IMR-90 (cell line): ENCODE data around the gene CHTF8. TPM values are rescaled to one million over a fixed set of nuclear protein-coding genes. Genes with fewer than 3 reads are reported as not detected.

Experiments used
- polyA plus RNA-seq, 3 experiments: library from polyadenylated mRNA; depleted of rRNA; stranded (reverse); fragments of >200 nt; gene quantifications; 2 replicates each; pipeline ENCODE4 v1.2.3, GENCODE V29; 2012; ENCODE audit warnings: low replicate concordance in 1 of 3
- total RNA-seq: library from RNA; depleted of rRNA; stranded (reverse); fragments of >200 nt; gene quantifications from 2 replicates; pipeline ENCODE4 v1.2.3, GENCODE V29; 2012
- TF ChIP-seq, protein P1 (sequence below): fragments of 150-350 bp; IDR thresholded peaks from 2 replicates; pipeline ENCODE4 v1.6.1; 2017; ENCODE audit warnings: mild to moderate bottlenecking, antibody characterized with exemption, low read length, low read depth

The CHTF8 gene
- total and polyA plus RNA-seq, 2 of the 4 experiments (the other 2 are of a cell fraction): 47.1 to 122 TPM

DNA sequence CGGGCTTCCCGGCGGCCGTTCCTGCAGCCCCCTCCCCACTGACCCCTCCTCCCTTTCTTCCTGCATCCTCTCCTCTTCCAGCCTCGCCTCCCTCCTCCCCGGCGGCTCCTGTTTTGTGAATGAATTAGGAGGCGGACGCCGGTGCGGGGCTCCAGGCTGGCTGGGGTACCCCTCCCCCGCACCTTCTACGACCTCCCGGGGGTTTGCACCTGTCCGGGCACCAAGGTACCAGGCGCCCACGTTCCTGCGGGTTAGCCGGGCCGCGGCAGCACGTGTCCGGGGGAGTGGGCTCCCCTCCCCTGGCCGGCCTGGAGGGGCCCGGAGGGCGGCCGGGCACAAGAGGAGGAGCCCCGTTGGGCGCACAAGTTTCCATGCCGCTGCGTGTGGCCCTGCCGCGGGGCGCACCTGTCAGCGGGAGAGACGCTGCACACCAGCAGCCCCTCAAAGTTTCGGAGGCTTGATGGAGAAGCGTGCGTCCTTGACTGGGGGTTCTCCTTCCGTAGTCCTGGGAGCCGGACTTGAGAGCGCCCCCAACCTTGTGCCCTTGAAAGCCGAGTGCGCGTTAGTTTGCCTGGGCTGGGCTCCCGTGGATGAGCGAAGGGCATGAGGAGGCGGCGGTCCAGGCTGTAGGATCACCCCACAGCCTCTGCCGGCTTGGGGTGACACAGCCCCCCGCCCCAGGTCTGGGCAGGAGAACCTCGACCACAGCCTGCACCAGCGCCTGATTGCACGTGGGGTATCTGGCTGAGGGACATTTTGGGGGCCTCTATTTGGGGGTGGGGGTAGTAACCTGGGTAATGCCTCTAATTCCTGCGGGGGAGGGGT, 25.7 kb downstream of the CHTF8 start (continued):
- TF ChIP-seq, protein P1, sequence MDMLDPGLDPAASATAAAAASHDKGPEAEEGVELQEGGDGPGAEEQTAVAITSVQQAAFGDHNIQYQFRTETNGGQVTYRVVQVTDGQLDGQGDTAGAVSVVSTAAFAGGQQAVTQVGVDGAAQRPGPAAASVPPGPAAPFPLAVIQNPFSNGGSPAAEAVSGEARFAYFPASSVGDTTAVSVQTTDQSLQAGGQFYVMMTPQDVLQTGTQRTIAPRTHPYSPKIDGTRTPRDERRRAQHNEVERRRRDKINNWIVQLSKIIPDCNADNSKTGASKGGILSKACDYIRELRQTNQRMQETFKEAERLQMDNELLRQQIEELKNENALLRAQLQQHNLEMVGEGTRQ: no peak
